ENCODE results near the gene SSNA1.

DNA sequence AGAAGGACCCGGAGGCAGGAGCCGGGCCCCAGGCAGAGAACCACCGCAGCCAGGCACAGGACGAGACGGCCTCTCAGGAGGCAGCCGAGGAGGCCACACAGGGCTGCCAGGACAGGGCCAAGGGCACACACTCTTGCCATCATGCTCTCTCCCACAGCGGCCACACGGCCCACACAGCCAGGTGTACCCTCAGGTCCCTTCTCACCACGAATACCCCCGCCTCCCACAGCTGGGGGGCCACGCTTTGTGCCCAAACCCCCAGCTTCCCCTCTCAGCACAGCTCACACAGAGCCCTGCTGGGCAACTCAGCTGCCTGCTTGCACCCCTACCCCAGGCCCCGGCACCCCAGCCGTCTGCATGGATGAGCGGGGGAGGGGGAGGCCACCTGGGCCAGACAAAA, 5.3 kb downstream of the SSNA1 start:
- TF ChIP-seq, protein P1, sequence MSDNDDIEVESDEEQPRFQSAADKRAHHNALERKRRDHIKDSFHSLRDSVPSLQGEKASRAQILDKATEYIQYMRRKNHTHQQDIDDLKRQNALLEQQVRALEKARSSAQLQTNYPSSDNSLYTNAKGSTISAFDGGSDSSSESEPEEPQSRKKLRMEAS (IDR thresholded peaks at IDR 0.05), result no peak
- TF ChIP-seq EP300 (IDR thresholded peaks at IDR 0.05; ENCODE audit: borderline replicate concordance) (no peak), CREB1 (IDR thresholded peaks at IDR 0.05; ENCODE audit: low read depth) (no peak), ZBTB7A (IDR thresholded peaks at IDR 0.05; ENCODE audit: low read depth) (no peak), NFIC (IDR thresholded peaks at IDR 0.05) (no peak), RAD21 (IDR thresholded peaks at IDR 0.05; ENCODE audit: low read depth) (no peak), TAF1 (IDR thresholded peaks at IDR 0.05; ENCODE audit: low read depth) (no peak), YY1 (IDR thresholded peaks at IDR 0.05; ENCODE audit: low read depth) (no peak)
- TF ChIP-seq, protein P2, sequence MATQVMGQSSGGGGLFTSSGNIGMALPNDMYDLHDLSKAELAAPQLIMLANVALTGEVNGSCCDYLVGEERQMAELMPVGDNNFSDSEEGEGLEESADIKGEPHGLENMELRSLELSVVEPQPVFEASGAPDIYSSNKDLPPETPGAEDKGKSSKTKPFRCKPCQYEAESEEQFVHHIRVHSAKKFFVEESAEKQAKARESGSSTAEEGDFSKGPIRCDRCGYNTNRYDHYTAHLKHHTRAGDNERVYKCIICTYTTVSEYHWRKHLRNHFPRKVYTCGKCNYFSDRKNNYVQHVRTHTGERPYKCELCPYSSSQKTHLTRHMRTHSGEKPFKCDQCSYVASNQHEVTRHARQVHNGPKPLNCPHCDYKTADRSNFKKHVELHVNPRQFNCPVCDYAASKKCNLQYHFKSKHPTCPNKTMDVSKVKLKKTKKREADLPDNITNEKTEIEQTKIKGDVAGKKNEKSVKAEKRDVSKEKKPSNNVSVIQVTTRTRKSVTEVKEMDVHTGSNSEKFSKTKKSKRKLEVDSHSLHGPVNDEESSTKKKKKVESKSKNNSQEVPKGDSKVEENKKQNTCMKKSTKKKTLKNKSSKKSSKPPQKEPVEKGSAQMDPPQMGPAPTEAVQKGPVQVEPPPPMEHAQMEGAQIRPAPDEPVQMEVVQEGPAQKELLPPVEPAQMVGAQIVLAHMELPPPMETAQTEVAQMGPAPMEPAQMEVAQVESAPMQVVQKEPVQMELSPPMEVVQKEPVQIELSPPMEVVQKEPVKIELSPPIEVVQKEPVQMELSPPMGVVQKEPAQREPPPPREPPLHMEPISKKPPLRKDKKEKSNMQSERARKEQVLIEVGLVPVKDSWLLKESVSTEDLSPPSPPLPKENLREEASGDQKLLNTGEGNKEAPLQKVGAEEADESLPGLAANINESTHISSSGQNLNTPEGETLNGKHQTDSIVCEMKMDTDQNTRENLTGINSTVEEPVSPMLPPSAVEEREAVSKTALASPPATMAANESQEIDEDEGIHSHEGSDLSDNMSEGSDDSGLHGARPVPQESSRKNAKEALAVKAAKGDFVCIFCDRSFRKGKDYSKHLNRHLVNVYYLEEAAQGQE (IDR thresholded peaks at IDR 0.05; ENCODE audit: low read depth), result no peak

Measured in Ishikawa (cell line).